Stimulated activated CD4-positive, alpha-beta T cell treated with anti-CD3 and anti-CD28 coated beads, Interleukin-2, amount 100 ng/mL, for 4 hours (primary cell): Measurements from ENCODE around the gene STX10.

Experiments used
- DNase-seq: peaks from one replicate; pipeline ENCODE4 v3.0.0-alpha.2; 2020; ENCODE audit warnings: low read depth

STX10 gene

GRCh38 chr19:13139633-13140311 lies 10.4 kb downstream of the STX10 start:
- no peak for DNase-seq

- no peak for DNase-seq
Measured at GRCh38 chr19:13138916-13139198, 11.3 kb downstream of the STX10 start.

GRCh38 chr19:13138171-13138915 lies 11.8 kb downstream of the STX10 start:
- no peak for DNase-seq

GRCh38 chr19:13137290-13137794 lies 12.8 kb downstream of the STX10 start:
- DNase-seq: no peak

GRCh38 chr19:13135068-13136062 lies 14.8 kb downstream of the STX10 start:
- DNase-seq: no peak

GRCh38 chr19:13134626-13135025 lies 15.5 kb downstream of the STX10 start:
- DNase-seq: no peak

GRCh38 chr19:13133241-13133870 lies 16.8 kb downstream of the STX10 start:
- no peak for DNase-seq

GRCh38 chr19:13132471-13133180 lies 17.5 kb downstream of the STX10 start:
- no peak for DNase-seq

GRCh38 chr19:13130886-13131490 lies 19.2 kb downstream of the STX10 start:
- no peak for DNase-seq

GRCh38 chr19:13129384-13129783 lies 20.8 kb downstream of the STX10 start:
- DNase-seq: no peak

GRCh38 chr19:13128583-13128982 lies 21.6 kb downstream of the STX10 start:
- DNase-seq: no peak

GRCh38 chr19:13127811-13128575 lies 22.2 kb downstream of the STX10 start:
- DNase-seq: no peak

- DNase-seq: no peak
Measured at GRCh38 chr19:13127051-13127450, 23.1 kb downstream of the STX10 start.

GRCh38 chr19:13122980-13123957 lies 26.9 kb downstream of the STX10 start:
- no peak for DNase-seq

- no peak for DNase-seq
Measured at GRCh38 chr19:13122275-13122878, 27.8 kb downstream of the STX10 start.

- no peak for DNase-seq
Measured at GRCh38 chr19:13121551-13122274, 28.5 kb downstream of the STX10 start.

GRCh38 chr19:13120817-13121216 lies 29.4 kb downstream of the STX10 start:
- no peak for DNase-seq

- no peak for DNase-seq
Measured at GRCh38 chr19:13120031-13120430, 30.1 kb downstream of the STX10 start.
